ENCODE data around the gene ANKH. TPM values are rescaled to one million over a fixed set of nuclear protein-coding genes. Genes with fewer than 3 reads are reported as not detected.

Gene ANKH
- total and polyA plus RNA-seq, 10 of the 15 experiments (the other 5 are each of a cell fraction or from before 2014, with no cell fraction given) = 2.1 to 43.9 (median 14.4) TPM

DNA sequence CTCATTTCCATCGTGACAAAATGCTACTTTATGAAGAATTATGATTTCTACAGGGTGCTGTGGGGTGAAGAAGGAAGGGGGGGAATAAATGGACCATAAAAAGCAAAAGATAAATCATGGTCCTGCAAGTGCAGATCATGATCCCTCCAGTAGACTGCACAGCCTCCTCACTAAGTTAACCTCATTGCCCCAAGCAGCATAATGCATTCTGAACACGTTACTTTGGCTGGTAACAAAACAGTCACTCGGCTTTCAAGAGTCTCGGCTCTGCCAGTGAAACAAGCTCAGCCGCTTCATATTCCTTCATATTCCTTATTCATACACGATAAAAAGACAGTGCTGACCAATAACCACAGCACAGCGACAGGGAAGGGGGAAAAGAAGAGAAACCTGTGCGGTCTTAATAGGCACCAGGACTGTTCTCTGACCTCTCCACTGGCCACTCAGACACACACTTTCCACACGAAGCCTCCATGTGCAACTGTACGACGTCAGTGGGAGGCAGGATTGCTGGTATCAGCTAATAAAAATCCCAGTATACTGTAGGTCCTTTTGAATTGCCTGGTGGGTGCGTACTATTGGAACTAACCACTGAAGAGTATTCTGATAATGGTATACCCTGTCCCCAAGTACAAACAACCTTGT is 60.5 kb downstream of the ANKH start:
- SMC1A ChIA-PET (ENCODE audit: uncharacterized antibody, unreplicated experiment) = interaction anchor here (0.6 to 3.5 kb wide), 2 partner anchors 15 to 41 kb away, joined by 4 to 18 read pairs; no protein-coding TSS in a partner anchor
- Histone ChIP-seq H3K4me2 (ENCODE audit: control insufficient read depth, insufficient read depth) (peak overlapping the region; percentile 72), H3K9ac (ENCODE audit: control insufficient read depth, insufficient read depth, low read length) (no peak overlapping the region), H4K20me1 (ENCODE audit: control insufficient read depth, insufficient read depth) (no peaks in the 10 kb centered on the region), H3K27me3 (replicated peaks in 1 of 2; ENCODE audit: control insufficient read depth in 2 of 2, insufficient read depth in 2 of 2, low read length in 1 of 2) (no peaks in the 10 kb centered on the region), H3K4me1 (ENCODE audit: control insufficient read depth, insufficient read depth, low read length) (peaks cover 19% of the 10 kb centered on the region), H2AFZ (ENCODE audit: control insufficient read depth, low read depth, low read length) (no peak overlapping the region), H3K27ac (ENCODE audit: control insufficient read depth, insufficient read depth) (peak overlapping the region; percentile 79), H3K9me3 (replicated peaks; ENCODE audit: control insufficient read depth, insufficient read depth, low read length) (no peaks in the 10 kb centered on the region), H3K36me3 (ENCODE audit: control insufficient read depth in 2 of 2, insufficient read depth in 2 of 2, low read length in 1 of 2) (no peaks in the 10 kb centered on the region), H3K79me2 (ENCODE audit: control insufficient read depth, insufficient read depth, low read length) (no peaks in the 10 kb centered on the region), H3K4me3 (peak overlapping the region; percentile 50; the same call in 1 of the 2 replicates)
- in situ Hi-C loops (cut with MboI) = no loop called here
- RAD21 ChIA-PET (ENCODE audit: unreplicated experiment) = interaction anchor here (0.6 kb wide), 1 partner anchor 301 kb away, joined by 4 read pairs; no protein-coding TSS in a partner anchor
- no TSS peak for BruUV-seq (replicated peaks)
- ATAC-seq = peak; percentile 13; the same call in 2 of the 3 replicates
- no peak for DNase-seq (ENCODE audit: low read depth, low spot score)
- CTCF ChIA-PET = interaction anchor here (1.0 kb wide), 1 partner anchor 10 kb away, joined by 3 read pairs; no protein-coding TSS in a partner anchor
- no peak for FAIRE-seq
- 83% methylated on average over 12 of the region's 12 CpGs for WGBS (ENCODE audit: insufficient coverage, insufficient replicate concordance, low lambda C conversion rate, missing lambda C conversion rate)
- intact Hi-C loops (cut with micrococcal nuclease; ENCODE audit: unreplicated experiment) = loop anchor here (1.0 to 5.0 kb wide), 2 partner anchors 59 to 134 kb away; no protein-coding TSS in a partner anchor
- TF ChIP-seq HDAC2 (IDR thresholded peaks at IDR 0.05) (no peak), RAD21 (IDR thresholded peaks at IDR 0.05; ENCODE audit: insufficient read depth, low read depth, low read length) (0 out of 2 replicates have a peak, but pooled peaks have one; percentile 4), CTCF (IDR thresholded peaks at IDR 0.05 in 2 of 3, conservative IDR thresholded peaks at IDR 0.05 in 1 of 3; ENCODE audit: control insufficient read depth in 2 of 3, extremely low read depth in 1 of 3, insufficient read depth in 1 of 3, low read depth in 3 of 3, low read length in 3 of 3) (peak in 1 of 3 experiments; percentile 8; a peak in 1 of 6 replicates)
- POLR2A ChIA-PET = interaction anchor here (0.6 kb wide), 1 partner anchor 101 kb away, joined by 5 read pairs; no protein-coding TSS in a partner anchor

Data from GM12878 (cell line).